ENCODE data around the gene INKA2.
"Not testable (repeated sequence)": the region's sequence is repeated elsewhere in the genome, so short reads cannot be mapped to it uniquely, and the experiment has no call there.

INKA2 gene

GRCh38 chr1:111750856-111751255 is 11.7 kb upstream of the INKA2 start:
- in situ Hi-C loops (cut with MboI; ENCODE audit: low sequenced_read_pairs) = no loop called here

- in situ Hi-C loops (cut with MboI; ENCODE audit: low sequenced_read_pairs) = no loop called here
These were observed 10.4 kb upstream of the INKA2 start for GRCh38 chr1:111749628-111750027.

GRCh38 chr1:111747947-111748346 is 8.8 kb upstream of the INKA2 start:
- in situ Hi-C loops (cut with MboI; ENCODE audit: low sequenced_read_pairs) = no loop called here

GRCh38 chr1:111747282-111747734 is 8.1 kb upstream of the INKA2 start:
- in situ Hi-C loops (cut with MboI; ENCODE audit: low sequenced_read_pairs) = no loop called here

GRCh38 chr1:111746614-111746999 is 7.4 kb upstream of the INKA2 start:
- in situ Hi-C loops (cut with MboI; ENCODE audit: low sequenced_read_pairs) = no loop called here

GRCh38 chr1:111745675-111746613 is 6.7 kb upstream of the INKA2 start:
- in situ Hi-C loops (cut with MboI; ENCODE audit: low sequenced_read_pairs) = no loop called here

GRCh38 chr1:111743679-111744101 is 4.5 kb upstream of the INKA2 start:
- in situ Hi-C loops (cut with MboI; ENCODE audit: low sequenced_read_pairs) = no loop called here

- in situ Hi-C loops (cut with MboI; ENCODE audit: low sequenced_read_pairs) = no loop called here
These were observed 3.8 kb upstream of the INKA2 start for GRCh38 chr1:111742938-111743549.

- in situ Hi-C loops (cut with MboI; ENCODE audit: low sequenced_read_pairs) = not testable (repeated sequence)
These were observed 3.1 kb upstream of the INKA2 start for GRCh38 chr1:111742292-111742691.

- in situ Hi-C loops (cut with MboI; ENCODE audit: low sequenced_read_pairs) = no loop called here
These were observed 950 bp upstream of the INKA2 start for GRCh38 chr1:111739925-111740765.

- in situ Hi-C loops (cut with MboI; ENCODE audit: low sequenced_read_pairs) = no loop called here
These were observed 580 bp downstream of the INKA2 start for GRCh38 chr1:111738436-111739193.

GRCh38 chr1:111738133-111738435 is 1.1 kb downstream of the INKA2 start:
- in situ Hi-C loops (cut with MboI; ENCODE audit: low sequenced_read_pairs) = no loop called here

GRCh38 chr1:111737216-111738132 is 1.7 kb downstream of the INKA2 start:
- in situ Hi-C loops (cut with MboI; ENCODE audit: low sequenced_read_pairs) = no loop called here

- in situ Hi-C loops (cut with MboI; ENCODE audit: low sequenced_read_pairs) = no loop called here
These were observed 2.5 kb downstream of the INKA2 start for GRCh38 chr1:111736548-111737215.

- in situ Hi-C loops (cut with MboI; ENCODE audit: low sequenced_read_pairs) = no loop called here
These were observed 3.2 kb downstream of the INKA2 start for GRCh38 chr1:111735858-111736544.

GRCh38 chr1:111735321-111735720 is 3.9 kb downstream of the INKA2 start:
- in situ Hi-C loops (cut with MboI; ENCODE audit: low sequenced_read_pairs) = no loop called here

GRCh38 chr1:111734856-111735255 is 4.3 kb downstream of the INKA2 start:
- in situ Hi-C loops (cut with MboI; ENCODE audit: low sequenced_read_pairs) = no loop called here

GRCh38 chr1:111734426-111734825 is 4.8 kb downstream of the INKA2 start:
- in situ Hi-C loops (cut with MboI; ENCODE audit: low sequenced_read_pairs) = no loop called here

- in situ Hi-C loops (cut with MboI; ENCODE audit: low sequenced_read_pairs) = no loop called here
These were observed 5.2 kb downstream of the INKA2 start for GRCh38 chr1:111733992-111734341.

Data from hTERT RPE-1 (cell line).